ENCODE data around the gene PHF24.

GRCh38 chr9:34961574-34962490 is 3.7 kb downstream of the PHF24 start:
- TF ChIP-seq CTCF (IDR thresholded peaks at IDR 0.05) (no peak), EP300 (IDR thresholded peaks at IDR 0.05) (no peak)

All from gastroesophageal sphincter (tissue), 3 donors.